GM23338 (cell line): Measurements from ENCODE around the gene NNT. TPM values are rescaled to one million over a fixed set of nuclear protein-coding genes. Genes with fewer than 3 reads are reported as not detected.

ENCODE experiments used
- ATAC-seq: fragments of 200-7000 bp; cut with Tn5 transposase; 3 replicates; pipeline ENCODE4 v1.9.1; 2020
- DNase-seq: peaks from one replicate; pipeline ENCODE4 v3.0.0-alpha.2; 2015; ENCODE audit warnings: low spot score
- H2AFZ ChIP-seq: fragments of 200-600 bp; sonication (generic); 2 replicates; pipeline ENCODE4 v1.8.0; 2016; ENCODE audit warnings: antibody characterized with exemption, mild to moderate bottlenecking, moderate library complexity
- H3F3A ChIP-seq: fragments of 200-600 bp; sonication (generic); replicated peaks from 2 replicates; pipeline ENCODE4 v1.8.0; 2017; ENCODE audit warnings: antibody characterized with exemption, mixed run types, low read depth
- H3K27ac ChIP-seq: fragments of 200-600 bp; sonication (generic); 2 replicates; pipeline ENCODE4 v1.6.1; 2016; ENCODE audit warnings: low read depth
- H3K27me3 ChIP-seq: fragments of 200-600 bp; sonication (generic); 2 replicates; pipeline ENCODE4 v1.8.0; 2016; ENCODE audit warnings: mild to moderate bottlenecking, mixed run types, moderate library complexity; ENCODE audit not compliant: insufficient read depth
- H3K36me3 ChIP-seq: fragments of 200-600 bp; sonication (generic); 2 replicates; pipeline ENCODE4 v1.8.0; 2016; ENCODE audit warnings: mild to moderate bottlenecking; ENCODE audit not compliant: insufficient read depth
- H3K4me1 ChIP-seq: fragments of 200-600 bp; sonication (generic); 2 replicates; pipeline ENCODE4 v1.8.0; 2016; ENCODE audit warnings: mild to moderate bottlenecking, moderate library complexity; ENCODE audit not compliant: insufficient read depth
- H3K4me2 ChIP-seq: fragments of 200-600 bp; sonication (generic); 2 replicates; pipeline ENCODE4 v1.7.1; 2017; ENCODE audit warnings: mixed run types
- H3K4me3 ChIP-seq: fragments of 200-600 bp; sonication (generic); 2 replicates; pipeline ENCODE4 v1.6.1; 2016; ENCODE audit warnings: mixed run types
- H3K79me2 ChIP-seq: fragments of 200-600 bp; sonication (generic); replicated peaks from 2 replicates; pipeline ENCODE4 v1.8.0; 2017; ENCODE audit warnings: mild to moderate bottlenecking; ENCODE audit not compliant: insufficient read depth
- H3K9me2 ChIP-seq: fragments of 200-600 bp; sonication (generic); 2 replicates; pipeline ENCODE4 v1.8.0; 2017; ENCODE audit not compliant: insufficient read depth
- H4K20me1 ChIP-seq: fragments of 200-600 bp; sonication (generic); replicated peaks from 2 replicates; pipeline ENCODE4 v1.8.0; 2017; ENCODE audit warnings: mild to moderate bottlenecking; ENCODE audit not compliant: insufficient read depth
- H3K27ac Mint-ChIP-seq: 2 replicates; pipeline ENCODE4 v1.8.0; 2020; ENCODE audit warnings: inconsistent platforms, mild to moderate bottlenecking, moderate library complexity, mixed read lengths
- H3K27me3 Mint-ChIP-seq: 3 replicates; pipeline ENCODE4 v1.8.0; 2022; ENCODE audit warnings: low read depth, mild to moderate bottlenecking, moderate library complexity, mixed read lengths, inconsistent platforms; ENCODE audit not compliant: insufficient read depth, poor library complexity
- H3K36me3 Mint-ChIP-seq: 3 replicates; pipeline ENCODE4 v1.8.0; 2021; ENCODE audit warnings: low read depth, mild to moderate bottlenecking, inconsistent platforms, moderate library complexity, mixed read lengths
- H3K4me1 Mint-ChIP-seq: 3 replicates; pipeline ENCODE4 v1.8.0; 2020; ENCODE audit warnings: mild to moderate bottlenecking, inconsistent platforms, mixed read lengths
- H3K4me3 Mint-ChIP-seq: 3 replicates; pipeline ENCODE4 v1.8.0; 2021; ENCODE audit warnings: moderate library complexity, mild to moderate bottlenecking, inconsistent platforms, mixed read lengths
- H3K9me3 Mint-ChIP-seq: 3 replicates; pipeline ENCODE4 v1.8.0; 2020; ENCODE audit warnings: moderate library complexity, mild to moderate bottlenecking, inconsistent platforms, mixed read lengths
- CREB1 ChIP-seq: fragments of 250-450 bp; sonication (Bioruptor Pico); IDR thresholded peaks from 2 replicates; pipeline ENCODE4 v1.5.0; 2020; ENCODE audit warnings: low read depth, mild to moderate bottlenecking, moderate library complexity
- CTCF ChIP-seq, 2 experiments: fragments of 200-600 bp in 1 of 2; sonication (generic) in 1 of 2; conservative IDR thresholded peaks; 2 replicates each; pipeline versions ENCODE4 v1.5.1 to v1.6.1; 2016 to 2017; ENCODE audit warnings: antibody characterized with exemption in 2 of 2, low read depth in 2 of 2, mild to moderate bottlenecking in 2 of 2, moderate library complexity in 1 of 2
- EZH2 ChIP-seq: fragments of 200-600 bp; sonication (generic); IDR thresholded peaks from one replicate; pipeline ENCODE4 v1.8.0; 2017; ENCODE audit warnings: antibody characterized with exemption, mild to moderate bottlenecking, low read depth; ENCODE audit not compliant: unreplicated experiment
- JUNB ChIP-seq: IDR thresholded peaks from one replicate; pipeline ENCODE4 v1.6.1; 2016; ENCODE audit warnings: antibody characterized with exemption; ENCODE audit not compliant: unreplicated experiment
- NANOG ChIP-seq: IDR thresholded peaks from 2 replicates; pipeline ENCODE4 v1.6.1; 2016; ENCODE audit warnings: antibody characterized with exemption, borderline replicate concordance
- POLR2AphosphoS5 ChIP-seq: IDR thresholded peaks from 2 replicates; pipeline ENCODE4 v1.6.1; 2016; ENCODE audit warnings: antibody characterized with exemption, low read depth
- STAT1 ChIP-seq: IDR thresholded peaks from one replicate; pipeline ENCODE4 v1.6.1; 2016; ENCODE audit warnings: antibody characterized with exemption; ENCODE audit not compliant: unreplicated experiment
- ZNF114 ChIP-seq: fragments of 250-450 bp; sonication (Bioruptor Pico); IDR thresholded peaks from 2 replicates; pipeline ENCODE4 v1.5.0; 2020; ENCODE audit warnings: mild to moderate bottlenecking, moderate library complexity
- ZNF331 ChIP-seq: fragments of 250-450 bp; sonication (Bioruptor Pico); IDR thresholded peaks from 2 replicates; pipeline ENCODE4 v1.5.0; 2020; ENCODE audit warnings: low read depth, mild to moderate bottlenecking, moderate library complexity
- polyA plus RNA-seq: library from polyadenylated mRNA; unstranded; fragments of >200 nt; fragmentation: Nextera tagmentation; extraction: Ambion mirVana; gene quantifications from 2 replicates; pipeline ENCODE4 v1.2.1, GENCODE V29; 2016
- total RNA-seq: library from RNA; depleted of rRNA; stranded (reverse); fragments of >200 nt; shearing (Covaris generic); gene quantifications from 2 replicates; pipeline ENCODE4 v1.2.3, GENCODE V29; 2014
- TF ChIP-seq, protein P1 (sequence below): IDR thresholded peaks from 2 replicates; pipeline ENCODE4 v1.6.1; 2016; ENCODE audit warnings: antibody characterized with exemption

The NNT gene
- total and polyA plus RNA-seq, 2 experiments from 2014 or later, result 10.8 to 15.9 TPM

DNA sequence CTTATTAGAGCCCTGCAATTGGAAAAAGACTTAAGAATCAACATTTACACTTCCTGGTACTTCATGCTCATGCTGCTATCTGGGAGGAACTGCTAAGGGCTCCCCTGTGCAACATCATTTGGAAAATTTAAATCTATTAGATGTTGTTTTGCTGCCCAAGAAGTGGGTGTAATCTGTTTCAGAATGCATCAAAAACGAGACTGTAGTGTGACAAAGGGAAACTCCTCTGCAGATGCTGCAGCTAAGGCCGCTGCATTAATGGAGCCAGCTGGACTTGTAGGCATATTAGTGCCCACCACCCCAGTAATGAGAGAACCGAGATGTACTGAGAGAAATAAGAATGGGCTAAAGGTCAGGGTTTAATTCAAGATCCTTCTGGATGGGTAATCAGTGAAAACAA lies 35.0 kb upstream of the NNT start (continued):
- TF ChIP-seq EZH2, result no peak
- TF ChIP-seq NANOG, result no peak
- no peak for TF ChIP-seq STAT1
- TF ChIP-seq CTCF (conservative IDR thresholded peaks at IDR 0.05; ENCODE audit: low read depth in 2 of 2), result no peak
- TF ChIP-seq POLR2AphosphoS5, result no peak
- no peak for TF ChIP-seq ZNF331 (CRISPR knock-in tag)

- no peak overlapping the region for H3K4me3 Mint-ChIP-seq
- Histone ChIP-seq H3K4me3 (no peak overlapping the region), H3K4me2 (no peak overlapping the region), H3K27ac (no peak overlapping the region), H3K27me3 (no peaks in the 10 kb centered on the region), H3K36me3 (no peaks in the 10 kb centered on the region), H3K9me2 (no peaks in the 10 kb centered on the region), H3F3A (no peaks in the 10 kb centered on the region), H2AFZ (no peak overlapping the region), H3K4me1 (no peaks in the 10 kb centered on the region; the same call in 1 of the 2 replicates), H4K20me1 (no peaks in the 10 kb centered on the region; the same call in 1 of the 2 replicates), H3K79me2 (no peaks in the 10 kb centered on the region)
- TF ChIP-seq JUNB (no peak), POLR2AphosphoS5 (no peak)
- no peak overlapping the region for H3K27ac Mint-ChIP-seq
- no peaks in the 10 kb centered on the region for H3K36me3 Mint-ChIP-seq
- DNase-seq (no peak), ATAC-seq (no peak)
- no peaks in the 10 kb centered on the region for H3K27me3 Mint-ChIP-seq
- H3K9me3 Mint-ChIP-seq, result no peaks in the 10 kb centered on the region
- peaks cover 2% of the 10 kb centered on the region; the same call in 1 of the 3 replicates for H3K4me1 Mint-ChIP-seq
These were observed 33.7 kb upstream of the NNT start for GRCh38 chr5:43569236-43569746.

GRCh38 chr5:43570450-43571158 lies 32.4 kb upstream of the NNT start:
- Histone ChIP-seq H3K4me3 (no peak overlapping the region), H3K9me2 (peaks cover 6% of the 10 kb centered on the region; the same call in 1 of the 2 replicates), H3K27me3 (no peaks in the 10 kb centered on the region), H3K79me2 (no peaks in the 10 kb centered on the region), H3K36me3 (no peaks in the 10 kb centered on the region), H3K4me2 (no peak overlapping the region), H3F3A (no peaks in the 10 kb centered on the region), H4K20me1 (no peaks in the 10 kb centered on the region; the same call in 1 of the 2 replicates), H2AFZ (no peak overlapping the region), H3K27ac (no peak overlapping the region), H3K4me1 (no peaks in the 10 kb centered on the region)
- no peak for ATAC-seq
- no peak for DNase-seq
- peaks cover 7% of the 10 kb centered on the region; the same call in 2 of the 3 replicates for H3K36me3 Mint-ChIP-seq
- H3K4me3 Mint-ChIP-seq, result no peak overlapping the region
- H3K27ac Mint-ChIP-seq, result no peak overlapping the region
- no peaks in the 10 kb centered on the region for H3K9me3 Mint-ChIP-seq
- no peaks in the 10 kb centered on the region for H3K27me3 Mint-ChIP-seq
- peaks cover 2% of the 10 kb centered on the region; the same call in 1 of the 3 replicates for H3K4me1 Mint-ChIP-seq
- no peak for TF ChIP-seq STAT1
- TF ChIP-seq CREB1 (CRISPR knock-in tag), result no peak
- no peak for TF ChIP-seq ZNF114 (CRISPR knock-in tag)
- TF ChIP-seq, protein P1, sequence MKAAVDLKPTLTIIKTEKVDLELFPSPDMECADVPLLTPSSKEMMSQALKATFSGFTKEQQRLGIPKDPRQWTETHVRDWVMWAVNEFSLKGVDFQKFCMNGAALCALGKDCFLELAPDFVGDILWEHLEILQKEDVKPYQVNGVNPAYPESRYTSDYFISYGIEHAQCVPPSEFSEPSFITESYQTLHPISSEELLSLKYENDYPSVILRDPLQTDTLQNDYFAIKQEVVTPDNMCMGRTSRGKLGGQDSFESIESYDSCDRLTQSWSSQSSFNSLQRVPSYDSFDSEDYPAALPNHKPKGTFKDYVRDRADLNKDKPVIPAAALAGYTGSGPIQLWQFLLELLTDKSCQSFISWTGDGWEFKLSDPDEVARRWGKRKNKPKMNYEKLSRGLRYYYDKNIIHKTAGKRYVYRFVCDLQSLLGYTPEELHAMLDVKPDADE, result no peak
- TF ChIP-seq NANOG, result no peak
- no peak for TF ChIP-seq POLR2AphosphoS5
- no peak for TF ChIP-seq JUNB
